Upper lobe of left lung (tissue), 6 donors: ENCODE data around the gene PAM. TPM values are rescaled to one million over a fixed set of nuclear protein-coding genes. Genes with fewer than 3 reads are reported as not detected.

Source experiments
- ATAC-seq, 2 donors: fragments of 200-7000 bp; cut with Tn5 transposase; one replicate each; pipeline ENCODE4 v1.9.1; 2022; ENCODE audit warnings: mild to moderate bottlenecking in 2 of 2, moderate library complexity in 2 of 2; ENCODE audit not compliant: low FRiP score in 2 of 2
- DNase-seq, 2 donors: peaks; one replicate each; pipeline ENCODE4 v3.0.0-alpha.2; 2019 to 2020
- H3K27ac ChIP-seq, 4 donors: fragments of 200-600 bp; sonication (generic); one replicate each; pipeline ENCODE4 v1.5.1; 2016 to 2019
- H3K27me3 ChIP-seq, 4 donors: fragments of 200-600 bp; sonication (generic); one replicate each; pipeline ENCODE4 v1.5.1; 2017 to 2019
- H3K36me3 ChIP-seq, 4 donors: fragments of 200-600 bp; sonication (generic); one replicate each; pipeline ENCODE4 v1.5.1; 2016 to 2019
- H3K4me1 ChIP-seq, 4 donors: fragments of 200-600 bp; sonication (generic); one replicate each; pipeline ENCODE4 v1.5.1; 2018 to 2019
- H3K4me3 ChIP-seq, 4 donors: fragments of 200-600 bp; sonication (generic); one replicate each; pipeline ENCODE4 v1.5.1; 2017 to 2019; ENCODE audit warnings: mild to moderate bottlenecking in 2 of 4, moderate library complexity in 1 of 4
- H3K9me3 ChIP-seq, 4 donors: fragments of 200-600 bp; sonication (generic); one replicate each; pipeline ENCODE4 v1.5.1; 2018 to 2019
- CTCF ChIP-seq, 6 experiments: fragments of 450-650 bp in 4 of 6; fragments of 200-600 bp in 2 of 6; sonication (generic) in 2 of 6; IDR thresholded peaks; one replicate each; pipeline ENCODE4 v1.5.1; 2016 to 2019; ENCODE audit warnings: antibody characterized with exemption in 6 of 6
- EP300 ChIP-seq, 4 donors: sonication (generic); formaldehyde crosslinking; IDR thresholded peaks; one replicate each; pipeline ENCODE4 v1.5.1; 2017; ENCODE audit warnings: antibody characterized with exemption in 4 of 4, control low read depth in 2 of 4
- POLR2A ChIP-seq, 4 donors: fragments of 450-650 bp; IDR thresholded peaks; one replicate each; pipeline ENCODE4 v1.5.1; 2016 to 2017; ENCODE audit warnings: antibody characterized with exemption in 4 of 4, mild to moderate bottlenecking in 2 of 4
- POLR2AphosphoS5 ChIP-seq, 2 donors: sonication (generic); formaldehyde crosslinking; IDR thresholded peaks; one replicate each; pipeline ENCODE4 v1.5.1; 2017; ENCODE audit warnings: antibody characterized with exemption in 2 of 2
- WGBS, 2 donors: methylation state at CpG; one replicate each; pipeline ENCODE4 v1.1.5; 2017 to 2018; 5-methylcytosine and 5-hydroxymethylcytosine counted together
- total RNA-seq, 6 donors: library from RNA; depleted of rRNA in 4 of 6; stranded (reverse); fragments of >200 nt in 4 of 6; gene quantifications; one replicate each; pipeline versions ENCODE4 v1.1.0 to v1.2.1, GENCODE V29; 2016 to 2021
- donor health status: DM: no; HTN: no; CAD: no; lungs with moderate emphysema.
- donor health status: DM: no; HTN: yes; CAD: no; lungs with severe emphysema.

The PAM gene
- total RNA-seq, 6 donors from 2014 or later = 91.1 to 428 (median 212) TPM

- no peak overlapping the region for H3K4me3 ChIP-seq
- WGBS, 2 donors = 78 to 81% methylated on average over 6 of the region's 6 CpGs
- H3K9me3 ChIP-seq = no peaks in the 10 kb centered on the region
- no peak overlapping the region for H3K27ac ChIP-seq
- DNase-seq (no peak), ATAC-seq (no peak)
- H3K36me3 ChIP-seq = peaks cover 0 to 26% (median 5%) of the 10 kb centered on the region in 4 donors
- no peaks in the 10 kb centered on the region for H3K27me3 ChIP-seq
- no peak for TF ChIP-seq POLR2A (IDR thresholded peaks at IDR 0.05)
- no peak for TF ChIP-seq EP300 (IDR thresholded peaks at IDR 0.05)
- no peak for TF ChIP-seq CTCF (IDR thresholded peaks at IDR 0.05)
- no peak for TF ChIP-seq POLR2AphosphoS5 (IDR thresholded peaks at IDR 0.05)
- H3K4me1 ChIP-seq = no peaks in the 10 kb centered on the region
Observed at GRCh38 chr5:102931085-102931725, 176.1 kb downstream of the PAM start.

GRCh38 chr5:102932781-102933180 is 177.7 kb downstream of the PAM start:
- Histone ChIP-seq H3K27ac (no peak overlapping the region), H3K27me3 (no peaks in the 10 kb centered on the region), H3K4me1 (no peaks in the 10 kb centered on the region), H3K9me3 (no peaks in the 10 kb centered on the region), H3K4me3 (no peak overlapping the region), H3K36me3 (peaks cover 0 to 14% (median 1%) of the 10 kb centered on the region in 4 donors)
- 88 to 93% methylated on average over 6 of the region's 6 CpGs for WGBS, 2 donors
- TF ChIP-seq POLR2AphosphoS5 (IDR thresholded peaks at IDR 0.05) (no peak), EP300 (IDR thresholded peaks at IDR 0.05) (no peak), POLR2A (IDR thresholded peaks at IDR 0.05) (no peak), CTCF (IDR thresholded peaks at IDR 0.05) (no peak)
- ATAC-seq = no peak
- no peak for DNase-seq

- DNase-seq (no peak), ATAC-seq (no peak)
- 92% methylated on average over 1 of the region's 1 CpG for WGBS, 2 donors
- Histone ChIP-seq H3K36me3 (peaks cover 0 to 12% (median 1%) of the 10 kb centered on the region in 4 donors), H3K9me3 (no peaks in the 10 kb centered on the region), H3K27ac (no peak overlapping the region), H3K4me1 (no peaks in the 10 kb centered on the region), H3K27me3 (no peaks in the 10 kb centered on the region), H3K4me3 (no peak overlapping the region)
- TF ChIP-seq POLR2A (IDR thresholded peaks at IDR 0.05) (no peak), POLR2AphosphoS5 (IDR thresholded peaks at IDR 0.05) (no peak), CTCF (IDR thresholded peaks at IDR 0.05) (no peak), EP300 (IDR thresholded peaks at IDR 0.05) (no peak)
Observed at GRCh38 chr5:102933316-102933715, 178.2 kb downstream of the PAM start.

GRCh38 chr5:102933721-102934459 is 178.8 kb downstream of the PAM start:
- Histone ChIP-seq H3K4me3 (no peak overlapping the region), H3K27ac (no peak overlapping the region), H3K27me3 (no peaks in the 10 kb centered on the region), H3K4me1 (no peaks in the 10 kb centered on the region), H3K9me3 (no peaks in the 10 kb centered on the region), H3K36me3 (peaks cover 0 to 11% (median 1%) of the 10 kb centered on the region in 4 donors)
- ATAC-seq (no peak), DNase-seq (no peak)
- TF ChIP-seq CTCF (IDR thresholded peaks at IDR 0.05) (no peak), POLR2AphosphoS5 (IDR thresholded peaks at IDR 0.05) (no peak), EP300 (IDR thresholded peaks at IDR 0.05) (no peak), POLR2A (IDR thresholded peaks at IDR 0.05) (no peak)
- WGBS, 2 donors = 95 to 98% methylated on average over 6 of the region's 6 CpGs
